Panc1 (cell line): ENCODE measurements around the gene TNNT3. TPM values are rescaled to one million over a fixed set of nuclear protein-coding genes. Genes with fewer than 3 reads are reported as not detected.

Source experiments
- ATAC-seq: fragments of 200-7000 bp; cut with Tn5 transposase; 2 replicates; pipeline ENCODE4 v1.9.1; 2020; ENCODE audit warnings: mild to moderate bottlenecking, moderate library complexity
- BruUV-seq: library from RNA; stranded (reverse); fragments of 400-500 nt; replicated peaks from 2 replicates; lab custom pipeline; 2021; lab: Mats Ljungman, UMichigan
- CTCF ChIA-PET: fragments of 300-600 bp; sonication (Branson Sonifier 250); formaldehyde crosslinking; loops from one replicate; lab custom pipeline; 2022; ENCODE audit warnings: antibody characterized with exemption; lab: Charles Lee
- POLR2A ChIA-PET: fragments of 300-600 bp; sonication (Branson Sonifier 250); formaldehyde crosslinking; loops from one replicate; lab custom pipeline; 2022; ENCODE audit warnings: antibody characterized with exemption; lab: Charles Lee
- DNase-seq: peaks from one replicate; pipeline ENCODE4 v3.0.0-alpha.2; 2010; ENCODE audit warnings: low read depth, low spot score
- H3K27ac ChIP-seq: 2 replicates; pipeline ENCODE4 v1.5.1; 2011; ENCODE audit warnings: mild to moderate bottlenecking, low read length, inconsistent platforms
- H3K27me3 ChIP-seq: fragments of 200-500 bp; sonication (Bioruptor generic); 2 replicates; pipeline ENCODE4 v1.6.0; 2014; ENCODE audit warnings: low read length, inconsistent platforms; ENCODE audit not compliant: control insufficient read depth, insufficient read depth
- H3K36me3 ChIP-seq: fragments of 200-500 bp; sonication (Bioruptor generic); 2 replicates; pipeline ENCODE4 v1.5.1; 2014; ENCODE audit warnings: inconsistent platforms, mild to moderate bottlenecking, low read length, moderate library complexity; ENCODE audit not compliant: control insufficient read depth, insufficient read depth
- H3K4me1 ChIP-seq: 2 replicates; pipeline ENCODE4 v1.5.1; 2011; ENCODE audit warnings: inconsistent platforms, mild to moderate bottlenecking, low read length, moderate library complexity; ENCODE audit not compliant: control insufficient read depth, insufficient read depth
- H3K4me3 ChIP-seq, 2 experiments: 2 replicates each; pipeline ENCODE4 v1.5.1; 2011 to 2012; ENCODE audit warnings: low read depth in 2 of 2, low read length in 2 of 2, mild to moderate bottlenecking in 2 of 2, inconsistent platforms in 1 of 2, moderate library complexity in 1 of 2
- H3K9me3 ChIP-seq: fragments of 200-500 bp; sonication (Bioruptor generic); 2 replicates; pipeline ENCODE4 v1.5.1; 2014; ENCODE audit warnings: low read depth, mild to moderate bottlenecking, inconsistent platforms, low read length, moderate library complexity; ENCODE audit not compliant: control insufficient read depth, insufficient read depth
- CTCF ChIP-seq: fragments of 450-650 bp; IDR thresholded peaks from 2 replicates; pipeline ENCODE4 v1.5.1; 2017; ENCODE audit warnings: mild to moderate bottlenecking
- POLR2AphosphoS5 ChIP-seq: IDR thresholded peaks from 2 replicates; pipeline ENCODE4 v1.6.1; 2012; ENCODE audit warnings: mild to moderate bottlenecking, low read depth, low read length, moderate library complexity
- REST ChIP-seq, 2 experiments: IDR thresholded peaks; 2 replicates each; pipeline ENCODE4 v1.6.1; 2011 to 2012; ENCODE audit warnings: low read depth in 2 of 2, control low read depth in 1 of 2, low read length in 1 of 2, mild to moderate bottlenecking in 1 of 2, moderate library complexity in 1 of 2; ENCODE audit not compliant: insufficient read depth in 1 of 2
- SIN3A ChIP-seq: IDR thresholded peaks from 2 replicates; pipeline ENCODE4 v1.6.1; 2012; ENCODE audit warnings: low read depth, mild to moderate bottlenecking, low read length, moderate library complexity, borderline replicate concordance; ENCODE audit not compliant: insufficient read depth
- TCF7L2 ChIP-seq: IDR thresholded peaks from 2 replicates; pipeline ENCODE4 v1.6.1; 2011; ENCODE audit warnings: mild to moderate bottlenecking, low read depth, low read length, inconsistent platforms
- in situ Hi-C: cut with HindIII; loops from 2 replicates; pipeline ENCODE4 v1.10.0; 2016; ENCODE audit warnings: low sequenced_read_pairs, low pct_unique_long_range_greater_than_20kb
- intact Hi-C: fragments of 100-400 bp; cut with micrococcal nuclease; formaldehyde crosslinking; loops from one replicate; pipeline ENCODE4 v1.10.0; 2022; ENCODE audit not compliant: unreplicated experiment
- total RNA-seq: library from RNA; stranded (reverse); gene quantifications from one replicate; pipeline ENCODE4 v1.2.1, GENCODE V29; 2021; ENCODE audit not compliant: unreplicated experiment

Gene TNNT3
- total RNA-seq, 1 experiment from 2014 or later: 0.41 TPM

GRCh38 chr11:1906611-1907423, 12.7 kb upstream of the TNNT3 start:
- no TSS peak for BruUV-seq
- H3K27ac ChIP-seq: no peak overlapping the region
- in situ Hi-C loops: no loop called here
- H3K36me3 ChIP-seq: no peaks in the 10 kb centered on the region
- H3K4me1 ChIP-seq: no peaks in the 10 kb centered on the region
- ATAC-seq (0 out of 2 replicates have a peak, but pooled peaks have one; percentile 42), DNase-seq (no peak)
- intact Hi-C loops: no loop called here
- no peak for TF ChIP-seq TCF7L2
- TF ChIP-seq CTCF: no peak
- no peak for TF ChIP-seq REST (IDR thresholded peaks at IDR 0.05; ENCODE audit: insufficient read depth in 1 of 2, low read depth in 2 of 2, low read length in 1 of 2)
- no peak for TF ChIP-seq POLR2AphosphoS5
- no peak for TF ChIP-seq SIN3A
- no peaks in the 10 kb centered on the region; the same call in 1 of the 2 replicates for H3K27me3 ChIP-seq
- CTCF ChIA-PET: interaction anchor here (0.6 to 1.1 kb wide), 3 partner anchors 25 to 62 kb away, joined by 3 to 4 read pairs (median 3); no protein-coding TSS in a partner anchor
- no peak overlapping the region for H3K4me3 ChIP-seq
- POLR2A ChIA-PET: no interaction called here
- no peaks in the 10 kb centered on the region for H3K9me3 ChIP-seq

GRCh38 chr11:1908618-1909017, 10.9 kb upstream of the TNNT3 start:
- H3K27me3 ChIP-seq: no peaks in the 10 kb centered on the region; the same call in 1 of the 2 replicates
- no peak overlapping the region for H3K4me3 ChIP-seq
- H3K27ac ChIP-seq: no peak overlapping the region
- ATAC-seq (no peak), DNase-seq (no peak)
- in situ Hi-C loops: no loop called here
- intact Hi-C loops: no loop called here
- POLR2A ChIA-PET: no interaction called here
- TF ChIP-seq REST (IDR thresholded peaks at IDR 0.05; ENCODE audit: insufficient read depth in 1 of 2, low read depth in 2 of 2, low read length in 1 of 2) (no peak), POLR2AphosphoS5 (no peak), TCF7L2 (no peak), CTCF (no peak), SIN3A (no peak)
- H3K4me1 ChIP-seq: no peaks in the 10 kb centered on the region
- BruUV-seq: no TSS peak
- no peaks in the 10 kb centered on the region for H3K36me3 ChIP-seq
- no peaks in the 10 kb centered on the region for H3K9me3 ChIP-seq
- CTCF ChIA-PET: no interaction called here
